Smooth muscle cell (in vitro differentiated cells): Measurements from ENCODE around the gene IRAK1BP1. TPM values are rescaled to one million over a fixed set of nuclear protein-coding genes. Genes with fewer than 3 reads are reported as not detected.

Source experiments
- DNase-seq: peaks from one replicate; lab custom pipeline; 2025; ENCODE audit not compliant: unreplicated experiment; lab: John Stamatoyannopoulos, UW
- H2AFZ ChIP-seq: fragments of 200-600 bp; sonication (generic); 2 replicates; pipeline ENCODE4 v1.6.0; 2016; ENCODE audit warnings: antibody characterized with exemption, low read depth, mild to moderate bottlenecking
- H3F3A ChIP-seq: fragments of 200-600 bp; sonication (generic); 2 replicates; pipeline ENCODE4 v1.6.0; 2017; ENCODE audit warnings: antibody characterized with exemption, low read depth
- H3K27ac ChIP-seq: fragments of 200-600 bp; sonication (generic); 2 replicates; pipeline ENCODE4 v1.5.1; 2016; ENCODE audit warnings: low read depth, mild to moderate bottlenecking
- H3K27me3 ChIP-seq: fragments of 200-600 bp; sonication (generic); 2 replicates; pipeline ENCODE4 v1.6.1; 2016; ENCODE audit warnings: low read depth, mild to moderate bottlenecking
- H3K36me3 ChIP-seq: fragments of 200-600 bp; sonication (generic); 2 replicates; pipeline ENCODE4 v1.5.1; 2016; ENCODE audit warnings: low read depth
- H3K4me1 ChIP-seq: fragments of 200-600 bp; sonication (generic); 2 replicates; pipeline ENCODE4 v1.5.1; 2016; ENCODE audit warnings: low read depth
- H3K4me2 ChIP-seq: fragments of 200-600 bp; sonication (generic); 2 replicates; pipeline ENCODE4 v1.6.0; 2016; ENCODE audit warnings: mild to moderate bottlenecking
- H3K4me3 ChIP-seq: fragments of 200-600 bp; sonication (generic); 2 replicates; pipeline ENCODE4 v1.5.1; 2016; ENCODE audit warnings: mild to moderate bottlenecking
- H3K79me2 ChIP-seq: fragments of 200-600 bp; sonication (generic); 2 replicates; pipeline ENCODE4 v1.6.0; 2016; ENCODE audit warnings: low read depth, mild to moderate bottlenecking
- H3K9ac ChIP-seq: fragments of 200-600 bp; sonication (generic); 2 replicates; pipeline ENCODE4 v1.6.0; 2016; ENCODE audit warnings: low read depth
- H3K9me3 ChIP-seq: fragments of 200-600 bp; sonication (generic); replicated peaks from 2 replicates; pipeline ENCODE4 v1.5.1; 2016; ENCODE audit warnings: low read depth
- H4K20me1 ChIP-seq: fragments of 200-600 bp; sonication (generic); 2 replicates; pipeline ENCODE4 v1.6.0; 2016; ENCODE audit warnings: low read depth
- CTCF ChIP-seq: fragments of 200-600 bp; sonication (generic); IDR thresholded peaks from 2 replicates; pipeline ENCODE4 v1.5.1; 2017; ENCODE audit warnings: borderline replicate concordance, mild to moderate bottlenecking, antibody characterized with exemption; ENCODE audit not compliant: insufficient read depth, poor library complexity, severe bottlenecking
- WGBS: methylation state at CpG from one replicate; pipeline ENCODE4 v1.1.7; 2016; ENCODE audit warnings: low lambda C conversion rate; 5-methylcytosine and 5-hydroxymethylcytosine counted together
- polyA plus RNA-seq: library from polyadenylated mRNA; unstranded; fragments of >200 nt; fragmentation: Nextera tagmentation; extraction: Ambion mirVana; gene quantifications from 2 replicates; pipeline ENCODE4 v1.2.1, GENCODE V29; 2016
- total RNA-seq: library from RNA; depleted of rRNA; stranded (reverse); fragments of >200 nt; gene quantifications from 2 replicates; pipeline ENCODE4 v1.2.3, GENCODE V29; 2014

Gene IRAK1BP1
- total and polyA plus RNA-seq, 2 experiments from 2014 or later: 1.3 to 2.3 TPM

GRCh38 chr6:78836598-78836997 lies 30.8 kb upstream of the IRAK1BP1 start:
- no peak overlapping the region for H3K9ac ChIP-seq
- H3K4me2 ChIP-seq: no peak overlapping the region
- no peak overlapping the region for H3K4me3 ChIP-seq
- DNase-seq: no peak
- H4K20me1 ChIP-seq: no peaks in the 10 kb centered on the region
- H3K9me3 ChIP-seq: no peaks in the 10 kb centered on the region
- H3K4me1 ChIP-seq: no peaks in the 10 kb centered on the region
- no peak for TF ChIP-seq CTCF
- WGBS: 88% methylated on average over 3 of the region's 3 CpGs
- no peaks in the 10 kb centered on the region for H3K27me3 ChIP-seq
- no peaks in the 10 kb centered on the region for H3K79me2 ChIP-seq
- no peak overlapping the region for H3K27ac ChIP-seq
- H3F3A ChIP-seq: no peaks in the 10 kb centered on the region
- H3K36me3 ChIP-seq: no peaks in the 10 kb centered on the region
- H2AFZ ChIP-seq: no peak overlapping the region

- Histone ChIP-seq H3K79me2 (no peaks in the 10 kb centered on the region), H3K9ac (no peak overlapping the region), H3K27me3 (no peaks in the 10 kb centered on the region), H4K20me1 (no peaks in the 10 kb centered on the region), H3K4me2 (no peak overlapping the region), H2AFZ (no peak overlapping the region), H3K4me3 (no peak overlapping the region), H3K36me3 (no peaks in the 10 kb centered on the region), H3F3A (no peaks in the 10 kb centered on the region), H3K27ac (no peak overlapping the region), H3K4me1 (no peaks in the 10 kb centered on the region), H3K9me3 (no peaks in the 10 kb centered on the region)
- no peak for DNase-seq
- no peak for TF ChIP-seq CTCF
Observed at GRCh38 chr6:78841111-78841510, 26.2 kb upstream of the IRAK1BP1 start.

GRCh38 chr6:78842953-78843352 lies 24.4 kb upstream of the IRAK1BP1 start:
- Histone ChIP-seq H3K27ac (no peak overlapping the region), H4K20me1 (no peaks in the 10 kb centered on the region), H3K79me2 (no peaks in the 10 kb centered on the region), H3K4me2 (no peak overlapping the region), H3K9me3 (no peaks in the 10 kb centered on the region), H2AFZ (no peak overlapping the region), H3K9ac (no peak overlapping the region), H3K27me3 (no peaks in the 10 kb centered on the region), H3F3A (no peaks in the 10 kb centered on the region), H3K4me3 (no peak overlapping the region), H3K36me3 (no peaks in the 10 kb centered on the region), H3K4me1 (no peaks in the 10 kb centered on the region)
- TF ChIP-seq CTCF: no peak
- DNase-seq: no peak

GRCh38 chr6:78844899-78845298 lies 22.5 kb upstream of the IRAK1BP1 start:
- Histone ChIP-seq H3K4me2 (no peak overlapping the region), H4K20me1 (no peaks in the 10 kb centered on the region), H3K4me1 (no peaks in the 10 kb centered on the region), H3K27ac (no peak overlapping the region), H3K27me3 (no peaks in the 10 kb centered on the region), H3K79me2 (no peaks in the 10 kb centered on the region), H3K9ac (no peak overlapping the region), H3F3A (no peaks in the 10 kb centered on the region), H3K4me3 (no peak overlapping the region), H3K9me3 (no peaks in the 10 kb centered on the region), H2AFZ (no peak overlapping the region), H3K36me3 (no peaks in the 10 kb centered on the region)
- no peak for DNase-seq
- no peak for TF ChIP-seq CTCF
- 81% methylated on average over 2 of the region's 2 CpGs for WGBS
